ENCODE results near the gene ITPR3. TPM values are rescaled to one million over a fixed set of nuclear protein-coding genes. Genes with fewer than 3 reads are reported as not detected.

Gene ITPR3
- total and polyA plus RNA-seq, 5 donors, result 4.7 to 9.1 (median 6.4) TPM

DNA sequence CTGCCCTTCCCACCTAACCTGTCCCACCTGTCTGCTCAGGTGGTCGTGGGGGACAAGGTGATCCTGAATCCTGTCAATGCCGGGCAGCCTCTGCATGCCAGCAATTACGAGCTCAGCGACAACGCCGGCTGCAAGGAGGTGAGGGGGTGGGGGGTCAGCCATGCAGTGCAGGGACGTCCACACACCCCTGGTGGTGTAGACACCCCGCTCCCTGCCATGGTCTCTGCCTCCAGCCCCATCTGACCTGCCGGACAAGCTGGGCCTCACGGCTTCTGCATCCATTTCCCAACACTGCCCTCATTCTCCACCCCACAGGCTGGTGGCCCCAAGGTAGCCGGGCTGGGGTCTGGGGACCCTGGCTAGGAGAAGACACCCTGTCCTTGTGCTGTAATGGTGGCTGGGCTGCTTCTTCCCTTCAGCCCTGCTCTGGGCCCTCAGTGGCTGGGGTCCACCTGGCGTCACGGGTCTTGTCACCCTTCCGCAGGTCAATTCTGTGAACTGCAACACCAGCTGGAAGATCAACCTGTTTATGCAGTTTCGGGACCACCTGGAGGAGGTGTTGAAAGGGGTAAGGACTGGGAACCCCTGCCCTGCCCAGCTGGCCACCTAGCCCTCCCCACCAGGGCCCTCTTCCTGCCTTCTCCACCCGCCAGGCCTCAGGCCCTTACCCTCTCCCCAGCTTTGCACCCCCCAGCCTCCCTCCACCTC, 38.0 kb downstream of the ITPR3 start:
- Histone ChIP-seq H3K27me3 (ENCODE audit: control insufficient read depth, insufficient read depth) (no peaks in the 10 kb centered on the region), H3K4me3 (ENCODE audit: low read length) (no peak overlapping the region), H3K4me1 (ENCODE audit: control insufficient read depth, insufficient read depth, low read length) (no peaks in the 10 kb centered on the region), H3K9me3 (ENCODE audit: control insufficient read depth, low read length) (no peaks in the 10 kb centered on the region), H3K27ac (ENCODE audit: low read length) (no peak overlapping the region)
- WGBS, result 91% methylated on average over 16 of the region's 16 CpGs
- intact Hi-C loops (cut with DNase I), result no loop called here
- no peak for ATAC-seq
- peak in 1 of 3 donors; percentile 45 for DNase-seq

DNA sequence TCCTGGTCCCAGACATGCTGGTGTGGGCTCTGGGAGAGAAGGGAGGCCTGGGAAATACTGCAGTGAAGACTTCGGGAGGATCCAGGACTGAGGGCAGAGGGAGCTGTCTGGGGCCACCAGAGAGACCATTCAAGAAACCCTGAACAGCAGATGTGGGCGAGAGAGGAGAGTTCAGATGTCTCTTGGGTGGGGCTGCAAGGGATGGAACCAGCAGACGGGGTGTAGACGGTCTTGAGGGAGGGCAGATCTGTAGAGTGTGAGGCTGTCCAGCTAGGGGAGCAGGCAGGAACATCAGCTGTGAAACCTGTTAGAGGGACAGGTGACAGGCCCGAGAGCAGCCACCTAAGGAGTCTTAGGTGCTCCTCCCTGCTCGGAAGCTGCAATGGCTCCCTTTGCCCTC, 38.9 kb downstream of the ITPR3 start:
- ATAC-seq (no peak), DNase-seq (peak in 1 of 3 donors; percentile 9)
- no peak overlapping the region for H3K4me3 ChIP-seq (ENCODE audit: low read length)
- intact Hi-C loops (cut with DNase I), result no loop called here
- H3K4me1 ChIP-seq (ENCODE audit: control insufficient read depth, insufficient read depth, low read length), result no peaks in the 10 kb centered on the region
- 89% methylated on average over 6 of the region's 6 CpGs for WGBS
- no peaks in the 10 kb centered on the region for H3K9me3 ChIP-seq (ENCODE audit: control insufficient read depth, low read length)
- no peaks in the 10 kb centered on the region for H3K27me3 ChIP-seq (ENCODE audit: control insufficient read depth, insufficient read depth)
- H3K27ac ChIP-seq (ENCODE audit: low read length), result no peak overlapping the region

DNA sequence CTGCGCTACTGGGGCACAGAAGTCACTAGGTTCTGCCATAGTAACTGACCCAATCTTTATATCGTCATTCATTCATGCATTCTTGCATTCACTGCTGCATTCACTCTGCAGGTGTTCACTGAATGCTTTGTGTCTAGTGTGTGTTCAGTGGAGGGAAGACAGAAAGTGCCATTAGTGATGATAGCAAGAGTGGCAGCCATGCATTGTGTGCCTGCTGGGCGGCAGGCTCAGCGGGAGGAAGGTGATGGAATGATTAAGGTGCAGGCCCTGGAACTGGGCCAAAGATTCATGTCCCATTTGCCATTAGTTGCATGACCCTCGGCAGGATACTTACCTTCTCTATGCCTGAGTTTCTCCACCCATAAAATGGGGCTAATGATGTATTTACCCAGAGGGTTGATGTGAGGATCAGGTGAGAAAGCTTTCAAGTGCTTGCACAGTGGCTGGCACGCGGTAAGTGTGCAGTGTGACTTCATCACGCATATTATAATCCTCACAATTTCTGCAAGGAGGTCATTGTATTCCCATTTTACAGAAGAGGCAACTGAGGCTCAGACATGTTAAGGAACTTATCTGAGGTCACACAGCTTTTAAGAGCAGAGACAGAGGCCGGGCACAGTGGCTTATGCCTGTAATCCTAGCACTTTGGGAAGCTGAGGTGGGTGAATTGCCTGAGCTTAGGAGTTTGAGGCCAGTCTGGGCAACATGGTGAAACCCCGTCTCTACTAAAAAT, 40.1 kb downstream of the ITPR3 start:
- Histone ChIP-seq H3K9me3 (ENCODE audit: control insufficient read depth, low read length) (no peaks in the 10 kb centered on the region), H3K27ac (ENCODE audit: low read length) (no peak overlapping the region), H3K4me3 (ENCODE audit: low read length) (no peak overlapping the region), H3K4me1 (ENCODE audit: control insufficient read depth, insufficient read depth, low read length) (no peaks in the 10 kb centered on the region), H3K27me3 (ENCODE audit: control insufficient read depth, insufficient read depth) (no peaks in the 10 kb centered on the region)
- no peak for ATAC-seq
- intact Hi-C loops (cut with DNase I), result no loop called here
- WGBS, result 85% methylated on average over 10 of the region's 10 CpGs
- peak in 1 of 3 donors; percentile 8 for DNase-seq

DNA sequence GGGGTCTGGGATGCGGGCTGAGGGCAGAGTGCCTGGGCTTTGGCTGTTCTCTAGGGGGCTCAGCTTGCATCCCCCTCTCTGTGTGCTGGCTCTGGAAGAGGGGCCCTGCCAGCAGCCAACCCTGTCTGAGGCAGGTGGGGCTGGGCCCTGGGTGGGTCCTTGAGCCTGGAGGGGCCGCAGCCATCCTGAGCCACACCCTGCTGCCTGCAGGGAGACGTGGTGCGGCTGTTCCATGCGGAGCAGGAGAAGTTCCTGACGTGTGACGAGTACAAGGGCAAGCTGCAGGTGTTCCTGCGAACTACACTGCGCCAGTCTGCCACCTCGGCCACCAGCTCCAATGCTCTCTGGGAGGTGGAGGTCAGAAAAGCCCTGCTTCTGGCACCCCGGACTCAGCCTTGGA, 41.2 kb downstream of the ITPR3 start:
- 92% methylated on average over 11 of the region's 11 CpGs for WGBS
- ATAC-seq (no peak), DNase-seq (peak in 1 of 3 donors; percentile 37)
- no peak overlapping the region for H3K4me3 ChIP-seq (ENCODE audit: low read length)
- H3K9me3 ChIP-seq (ENCODE audit: control insufficient read depth, low read length), result no peaks in the 10 kb centered on the region
- intact Hi-C loops (cut with DNase I), result no loop called here
- no peak overlapping the region for H3K27ac ChIP-seq (ENCODE audit: low read length)
- H3K4me1 ChIP-seq (ENCODE audit: control insufficient read depth, insufficient read depth, low read length), result no peaks in the 10 kb centered on the region
- H3K27me3 ChIP-seq (ENCODE audit: control insufficient read depth, insufficient read depth), result no peaks in the 10 kb centered on the region

DNA sequence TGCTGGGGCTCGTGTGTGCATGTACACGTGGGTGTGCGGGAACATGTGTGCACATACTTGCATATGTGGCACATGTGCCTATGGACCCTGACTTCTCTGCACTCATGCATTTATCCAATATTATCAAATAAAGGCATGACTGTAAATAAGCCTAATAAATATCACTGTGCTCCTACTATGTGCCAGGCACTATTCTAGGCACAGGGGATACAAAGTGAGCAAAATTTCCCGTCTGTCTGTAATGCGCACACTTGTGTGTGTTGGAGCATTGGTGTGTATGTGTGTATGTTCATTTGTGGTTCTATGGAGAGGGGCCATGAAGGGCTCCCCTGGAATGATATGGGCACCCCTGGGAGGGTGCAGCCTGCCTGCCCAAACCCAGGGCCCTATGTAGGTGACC, 41.9 kb downstream of the ITPR3 start:
- DNase-seq (no peak), ATAC-seq (no peak)
- no peak overlapping the region for H3K27ac ChIP-seq (ENCODE audit: low read length)
- intact Hi-C loops (cut with DNase I), result no loop called here
- no peaks in the 10 kb centered on the region for H3K4me1 ChIP-seq (ENCODE audit: control insufficient read depth, insufficient read depth, low read length)
- WGBS, result 85% methylated on average over 5 of the region's 5 CpGs
- no peaks in the 10 kb centered on the region for H3K9me3 ChIP-seq (ENCODE audit: control insufficient read depth, low read length)
- no peaks in the 10 kb centered on the region for H3K27me3 ChIP-seq (ENCODE audit: control insufficient read depth, insufficient read depth)
- no peak overlapping the region for H3K4me3 ChIP-seq (ENCODE audit: low read length)

DNA sequence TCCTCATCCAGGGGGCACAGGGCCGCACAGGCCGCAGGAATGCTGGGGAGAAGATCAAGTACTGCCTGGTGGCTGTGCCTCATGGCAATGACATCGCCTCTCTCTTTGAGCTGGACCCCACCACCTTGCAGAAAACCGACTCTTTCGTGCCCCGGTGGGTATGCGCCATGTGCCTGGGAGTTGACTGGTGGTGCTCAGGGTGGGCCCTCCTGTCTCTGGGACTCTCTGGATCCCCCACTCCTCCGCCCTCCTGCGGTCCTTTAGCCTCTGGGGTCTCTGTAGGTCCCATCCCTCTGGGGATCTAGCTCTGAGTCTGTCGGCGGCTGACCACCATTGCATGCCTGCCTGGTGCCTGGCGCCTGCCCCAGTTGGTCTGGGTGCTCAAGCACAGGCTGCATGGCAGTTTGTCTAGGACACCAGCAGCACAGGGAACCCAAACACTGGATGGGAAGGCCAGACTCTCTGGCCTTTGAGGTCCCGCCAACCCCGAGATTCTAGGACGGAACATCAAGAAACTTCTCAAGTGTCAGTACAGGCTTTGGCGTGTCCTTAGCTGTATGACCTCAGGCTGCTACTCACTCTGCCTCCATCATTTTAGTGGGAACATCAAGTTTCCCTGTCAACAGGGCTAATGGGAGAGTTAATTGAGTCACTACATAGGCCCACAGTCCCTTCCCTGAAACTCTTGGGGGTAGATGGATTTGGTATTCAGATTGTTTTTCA, 42.8 kb downstream of the ITPR3 start:
- 97% methylated on average over 16 of the region's 16 CpGs for WGBS
- intact Hi-C loops (cut with DNase I), result no loop called here
- no peak for ATAC-seq
- H3K9me3 ChIP-seq (ENCODE audit: control insufficient read depth, low read length), result no peaks in the 10 kb centered on the region
- H3K4me3 ChIP-seq (ENCODE audit: low read length), result no peak overlapping the region
- no peak overlapping the region for H3K27ac ChIP-seq (ENCODE audit: low read length)
- no peaks in the 10 kb centered on the region for H3K27me3 ChIP-seq (ENCODE audit: control insufficient read depth, insufficient read depth)
- no peaks in the 10 kb centered on the region for H3K4me1 ChIP-seq (ENCODE audit: control insufficient read depth, insufficient read depth, low read length)
- DNase-seq, result peak in 1 of 3 donors; percentile 10

DNA sequence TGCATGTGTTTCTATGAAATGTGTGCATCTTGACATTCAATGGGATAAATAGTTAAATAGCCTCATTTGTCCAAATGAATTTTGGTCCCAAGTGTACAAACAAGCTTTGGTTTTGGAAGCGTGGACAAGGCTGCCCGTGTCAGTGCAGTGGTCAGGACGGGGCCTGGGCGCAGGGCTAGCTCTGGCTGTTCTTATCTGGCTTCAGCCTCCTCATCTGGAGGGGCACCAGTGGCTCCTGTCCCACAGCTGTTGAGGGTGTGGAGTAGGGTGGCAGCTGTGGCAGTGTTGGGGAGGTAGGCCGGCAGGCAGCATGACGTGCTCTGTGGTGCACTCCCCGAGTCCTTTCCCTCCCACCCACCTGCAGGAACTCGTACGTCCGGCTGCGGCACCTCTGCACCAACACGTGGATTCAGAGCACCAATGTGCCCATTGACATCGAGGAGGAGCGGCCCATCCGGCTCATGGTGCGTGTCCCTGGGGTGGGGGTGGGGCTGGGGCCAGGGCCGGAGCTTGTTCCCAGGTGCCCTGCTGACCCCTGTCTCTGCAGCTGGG, 43.5 kb downstream of the ITPR3 start:
- WGBS, result 90% methylated on average over 17 of the region's 17 CpGs
- no peak overlapping the region for H3K4me3 ChIP-seq (ENCODE audit: low read length)
- intact Hi-C loops (cut with DNase I), result no loop called here
- no peaks in the 10 kb centered on the region for H3K4me1 ChIP-seq (ENCODE audit: control insufficient read depth, insufficient read depth, low read length)
- no peaks in the 10 kb centered on the region for H3K9me3 ChIP-seq (ENCODE audit: control insufficient read depth, low read length)
- no peak for ATAC-seq
- H3K27ac ChIP-seq (ENCODE audit: low read length), result no peak overlapping the region
- H3K27me3 ChIP-seq (ENCODE audit: control insufficient read depth, insufficient read depth), result no peaks in the 10 kb centered on the region
- peak in 2 of 3 donors; percentile 36 to 49 for DNase-seq

DNA sequence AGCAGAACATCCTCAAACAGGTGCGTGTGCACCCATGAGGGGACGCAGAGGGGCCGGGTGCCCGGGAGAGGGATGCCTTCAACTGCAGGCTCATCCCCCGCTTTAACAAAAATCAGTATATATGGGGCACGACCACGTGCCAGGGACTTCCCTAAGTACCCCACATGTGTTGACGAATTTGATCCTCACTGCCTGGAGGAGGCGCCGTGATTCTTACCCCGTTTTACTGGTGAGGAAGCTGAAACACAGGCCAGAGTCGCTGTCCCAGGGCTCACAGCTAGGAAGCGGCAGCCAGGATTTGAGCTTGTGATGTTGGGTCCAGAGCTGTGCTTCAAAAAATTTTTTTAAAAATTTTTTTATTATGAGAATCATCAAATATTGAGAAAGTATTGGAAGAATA, 44.8 kb downstream of the ITPR3 start:
- Histone ChIP-seq H3K27me3 (ENCODE audit: control insufficient read depth, insufficient read depth) (no peaks in the 10 kb centered on the region), H3K4me1 (ENCODE audit: control insufficient read depth, insufficient read depth, low read length) (no peaks in the 10 kb centered on the region), H3K9me3 (ENCODE audit: control insufficient read depth, low read length) (no peaks in the 10 kb centered on the region), H3K4me3 (ENCODE audit: low read length) (no peak overlapping the region), H3K27ac (ENCODE audit: low read length) (no peak overlapping the region)
- WGBS, result 89% methylated on average over 13 of the region's 13 CpGs
- no peak for ATAC-seq
- intact Hi-C loops (cut with DNase I), result no loop called here
- DNase-seq, result peak in 2 of 3 donors; percentile 18 to 21

DNA sequence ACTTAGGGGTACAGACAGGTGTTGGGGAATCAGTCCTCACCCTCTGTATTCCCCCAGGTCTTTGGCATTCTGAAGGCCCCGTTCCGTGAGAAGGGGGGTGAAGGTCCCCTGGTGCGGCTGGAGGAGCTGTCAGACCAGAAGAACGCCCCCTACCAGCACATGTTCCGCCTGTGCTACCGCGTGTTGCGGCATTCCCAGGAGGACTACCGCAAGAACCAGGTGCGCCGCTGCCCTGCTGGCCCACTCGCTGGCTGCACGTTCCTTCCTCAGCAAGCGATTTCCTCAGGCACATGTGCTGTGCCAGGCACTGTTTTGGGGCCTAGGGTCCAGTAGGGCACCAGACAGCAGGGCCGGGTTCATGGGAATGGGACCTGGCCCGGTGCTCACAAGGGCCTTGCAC, 46.0 kb downstream of the ITPR3 start:
- 95% methylated on average over 16 of the region's 16 CpGs for WGBS
- Histone ChIP-seq H3K27me3 (ENCODE audit: control insufficient read depth, insufficient read depth) (no peaks in the 10 kb centered on the region), H3K9me3 (ENCODE audit: control insufficient read depth, low read length) (no peaks in the 10 kb centered on the region), H3K27ac (ENCODE audit: low read length) (no peak overlapping the region), H3K4me3 (ENCODE audit: low read length) (no peak overlapping the region), H3K4me1 (ENCODE audit: control insufficient read depth, insufficient read depth, low read length) (no peaks in the 10 kb centered on the region)
- intact Hi-C loops (cut with DNase I), result no loop called here
- ATAC-seq, result no peak
- DNase-seq, result peak in 2 of 3 donors; percentile 18 to 38

DNA sequence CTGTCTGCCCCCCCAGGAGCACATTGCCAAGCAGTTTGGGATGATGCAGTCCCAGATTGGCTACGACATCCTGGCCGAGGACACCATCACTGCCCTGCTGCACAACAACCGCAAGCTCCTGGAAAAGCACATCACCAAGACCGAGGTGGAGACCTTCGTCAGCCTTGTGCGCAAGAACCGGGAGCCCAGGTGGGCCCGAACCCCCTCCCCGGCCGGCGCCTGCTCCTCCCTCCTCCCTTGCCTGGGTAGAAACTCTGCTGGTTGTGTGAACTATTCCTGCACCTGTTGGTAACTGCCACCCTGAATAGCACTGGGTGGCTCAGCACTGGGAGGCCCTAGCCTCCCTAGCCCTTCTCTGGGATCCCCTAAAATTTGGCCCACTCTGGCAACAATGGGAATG, 46.7 kb downstream of the ITPR3 start:
- 95% methylated on average over 11 of the region's 11 CpGs for WGBS
- intact Hi-C loops (cut with DNase I), result no loop called here
- peak in 2 of 3 donors; percentile 20 to 29 for DNase-seq

DNA sequence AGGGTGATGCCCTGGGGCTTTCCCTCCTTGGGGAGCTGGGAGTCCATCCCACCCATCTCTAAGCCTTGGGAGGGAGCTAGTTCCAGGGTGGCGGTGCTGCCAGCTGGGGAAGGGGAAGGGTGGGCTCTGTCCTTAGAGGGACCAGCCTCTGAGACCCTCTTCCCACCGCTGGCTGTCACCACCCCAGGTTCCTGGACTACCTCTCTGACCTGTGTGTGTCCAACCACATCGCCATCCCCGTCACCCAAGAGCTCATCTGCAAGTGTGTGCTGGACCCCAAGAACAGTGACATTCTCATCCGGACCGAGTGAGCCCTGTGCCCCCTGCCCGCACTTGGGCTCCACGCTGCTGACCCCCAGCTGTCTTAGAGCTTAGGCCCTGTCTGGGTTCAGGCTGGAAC, 47.2 kb downstream of the ITPR3 start:
- no peak for ATAC-seq
- intact Hi-C loops (cut with DNase I), result no loop called here
- H3K27ac ChIP-seq (ENCODE audit: low read length), result no peak overlapping the region
- H3K4me1 ChIP-seq (ENCODE audit: control insufficient read depth, insufficient read depth, low read length), result no peaks in the 10 kb centered on the region
- DNase-seq, result peak in 2 of 3 donors; percentile 21 to 29
- no peaks in the 10 kb centered on the region for H3K9me3 ChIP-seq (ENCODE audit: control insufficient read depth, low read length)
- H3K4me3 ChIP-seq (ENCODE audit: low read length), result no peak overlapping the region
- no peaks in the 10 kb centered on the region for H3K27me3 ChIP-seq (ENCODE audit: control insufficient read depth, insufficient read depth)
- WGBS, result 96% methylated on average over 8 of the region's 8 CpGs

More for the DNA sequence above, 46.7 kb downstream of the ITPR3 start:
- no peaks in the 10 kb centered on the region for H3K27me3 ChIP-seq (ENCODE audit: control insufficient read depth, insufficient read depth)
- H3K4me1 ChIP-seq (ENCODE audit: control insufficient read depth, insufficient read depth, low read length), result no peaks in the 10 kb centered on the region
- no peak for ATAC-seq
- no peaks in the 10 kb centered on the region for H3K9me3 ChIP-seq (ENCODE audit: control insufficient read depth, low read length)
- no peak overlapping the region for H3K4me3 ChIP-seq (ENCODE audit: low read length)
- H3K27ac ChIP-seq (ENCODE audit: low read length), result no peak overlapping the region
